ENCODE measurements around the gene IQSEC3. TPM values are rescaled to one million over a fixed set of nuclear protein-coding genes. Genes with fewer than 3 reads are reported as not detected.

Gene IQSEC3
- total RNA-seq, 2 donors from 2014 or later: 0.39 to 0.67 TPM

DNA sequence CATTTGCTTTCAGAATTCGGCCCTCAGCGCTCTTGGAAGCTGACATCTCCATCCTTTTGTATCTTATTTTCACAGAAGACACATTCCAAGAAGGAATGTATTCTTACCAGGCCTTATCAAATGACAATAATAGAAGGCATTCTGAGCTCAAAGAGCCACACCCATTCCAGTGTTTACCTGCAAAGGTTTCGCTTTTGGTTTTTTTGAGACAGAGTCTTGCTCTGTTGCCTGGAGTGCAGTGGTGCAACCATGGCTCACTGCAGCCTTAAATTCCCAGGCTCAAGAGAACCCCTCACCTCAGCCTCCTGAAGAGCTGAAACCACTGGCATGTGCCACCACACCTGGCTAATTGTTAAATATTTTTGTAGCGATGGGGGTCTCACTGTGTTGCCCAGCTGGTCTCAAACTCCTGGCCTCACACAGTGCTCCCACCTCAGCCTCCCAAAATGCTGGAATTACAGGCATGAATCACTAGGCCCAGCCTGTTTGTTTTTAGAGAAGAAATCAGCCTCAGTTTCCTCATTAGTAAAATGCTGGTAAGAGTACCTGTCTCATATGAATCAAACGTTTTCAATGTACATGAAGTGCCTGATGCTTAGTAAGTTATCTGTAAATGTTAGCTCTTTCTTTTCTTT lies 78.2 kb downstream of the IQSEC3 start:
- H3K27me3 ChIP-seq: no peaks in the 10 kb centered on the region
- no peak overlapping the region for H3K27ac ChIP-seq
- no peak for DNase-seq (ENCODE audit: low spot score)
- TF ChIP-seq, protein P1, sequence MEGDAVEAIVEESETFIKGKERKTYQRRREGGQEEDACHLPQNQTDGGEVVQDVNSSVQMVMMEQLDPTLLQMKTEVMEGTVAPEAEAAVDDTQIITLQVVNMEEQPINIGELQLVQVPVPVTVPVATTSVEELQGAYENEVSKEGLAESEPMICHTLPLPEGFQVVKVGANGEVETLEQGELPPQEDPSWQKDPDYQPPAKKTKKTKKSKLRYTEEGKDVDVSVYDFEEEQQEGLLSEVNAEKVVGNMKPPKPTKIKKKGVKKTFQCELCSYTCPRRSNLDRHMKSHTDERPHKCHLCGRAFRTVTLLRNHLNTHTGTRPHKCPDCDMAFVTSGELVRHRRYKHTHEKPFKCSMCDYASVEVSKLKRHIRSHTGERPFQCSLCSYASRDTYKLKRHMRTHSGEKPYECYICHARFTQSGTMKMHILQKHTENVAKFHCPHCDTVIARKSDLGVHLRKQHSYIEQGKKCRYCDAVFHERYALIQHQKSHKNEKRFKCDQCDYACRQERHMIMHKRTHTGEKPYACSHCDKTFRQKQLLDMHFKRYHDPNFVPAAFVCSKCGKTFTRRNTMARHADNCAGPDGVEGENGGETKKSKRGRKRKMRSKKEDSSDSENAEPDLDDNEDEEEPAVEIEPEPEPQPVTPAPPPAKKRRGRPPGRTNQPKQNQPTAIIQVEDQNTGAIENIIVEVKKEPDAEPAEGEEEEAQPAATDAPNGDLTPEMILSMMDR (IDR thresholded peaks at IDR 0.05): no peak
- peaks cover 0 to 3% of the 10 kb centered on the region in 2 donors for H3K4me1 ChIP-seq
- H3K36me3 ChIP-seq: no peaks in the 10 kb centered on the region
- H3K4me3 ChIP-seq: no peak overlapping the region
- no peaks in the 10 kb centered on the region for H3K9me3 ChIP-seq

- DNase-seq (ENCODE audit: low spot score): no peak
- Histone ChIP-seq H3K4me3 (no peak overlapping the region), H3K4me1 (no peaks in the 10 kb centered on the region), H3K27ac (no peak overlapping the region), H3K36me3 (no peaks in the 10 kb centered on the region), H3K9me3 (no peaks in the 10 kb centered on the region), H3K27me3 (no peaks in the 10 kb centered on the region)
- TF ChIP-seq, protein P1 (IDR thresholded peaks at IDR 0.05): no peak
These were observed 78.9 kb downstream of the IQSEC3 start for GRCh38 chr12:145369-145960.

- no peaks in the 10 kb centered on the region for H3K36me3 ChIP-seq
- H3K27ac ChIP-seq: no peak overlapping the region
- no peaks in the 10 kb centered on the region for H3K4me1 ChIP-seq
- no peaks in the 10 kb centered on the region for H3K9me3 ChIP-seq
- H3K27me3 ChIP-seq: no peaks in the 10 kb centered on the region
- H3K4me3 ChIP-seq: no peak overlapping the region
- no peak for DNase-seq (ENCODE audit: low spot score)
- TF ChIP-seq, protein P1 (IDR thresholded peaks at IDR 0.05): no peak
These were observed 80.7 kb downstream of the IQSEC3 start for GRCh38 chr12:147242-147641.

- H3K27me3 ChIP-seq: no peaks in the 10 kb centered on the region
These were observed 82.3 kb downstream of the IQSEC3 start for GRCh38 chr12:148676-149416.

DNA sequence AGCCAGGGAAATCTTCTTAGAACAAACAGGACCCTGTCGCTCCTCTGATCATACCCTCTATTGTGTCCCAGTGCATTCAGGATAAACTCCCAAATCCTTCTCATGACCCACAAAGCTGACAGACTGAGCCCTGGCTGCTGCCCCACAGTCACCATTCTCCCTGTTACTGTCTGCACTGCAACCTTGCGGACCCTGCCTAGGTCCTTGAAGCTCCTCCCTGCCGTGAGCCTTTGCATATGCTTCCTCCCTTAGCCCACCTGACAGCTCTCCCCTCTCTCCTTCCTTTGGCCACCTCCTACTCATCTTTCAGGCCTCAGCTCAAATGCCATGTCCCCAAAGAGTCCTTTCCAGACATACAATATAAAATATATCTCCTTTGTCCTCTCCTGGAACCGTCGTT lies 85.0 kb downstream of the IQSEC3 start:
- H3K27ac ChIP-seq: no peak overlapping the region
- no peaks in the 10 kb centered on the region for H3K27me3 ChIP-seq
- H3K9me3 ChIP-seq: no peaks in the 10 kb centered on the region
- TF ChIP-seq, protein P1 (IDR thresholded peaks at IDR 0.05): no peak
- H3K4me3 ChIP-seq: no peak overlapping the region
- no peaks in the 10 kb centered on the region for H3K36me3 ChIP-seq
- DNase-seq (ENCODE audit: low spot score): no peak
- no peaks in the 10 kb centered on the region for H3K4me1 ChIP-seq

More at GRCh38 chr12:148676-149416, 82.3 kb downstream of the IQSEC3 start:
- no peaks in the 10 kb centered on the region for H3K9me3 ChIP-seq
- DNase-seq (ENCODE audit: low spot score): no peak
- no peak overlapping the region for H3K27ac ChIP-seq
- no peaks in the 10 kb centered on the region for H3K36me3 ChIP-seq
- no peaks in the 10 kb centered on the region for H3K4me1 ChIP-seq
- no peak overlapping the region for H3K4me3 ChIP-seq
- TF ChIP-seq, protein P1 (IDR thresholded peaks at IDR 0.05): no peak
